ENCODE results near the gene SUN3.

SUN3 gene

DNA sequence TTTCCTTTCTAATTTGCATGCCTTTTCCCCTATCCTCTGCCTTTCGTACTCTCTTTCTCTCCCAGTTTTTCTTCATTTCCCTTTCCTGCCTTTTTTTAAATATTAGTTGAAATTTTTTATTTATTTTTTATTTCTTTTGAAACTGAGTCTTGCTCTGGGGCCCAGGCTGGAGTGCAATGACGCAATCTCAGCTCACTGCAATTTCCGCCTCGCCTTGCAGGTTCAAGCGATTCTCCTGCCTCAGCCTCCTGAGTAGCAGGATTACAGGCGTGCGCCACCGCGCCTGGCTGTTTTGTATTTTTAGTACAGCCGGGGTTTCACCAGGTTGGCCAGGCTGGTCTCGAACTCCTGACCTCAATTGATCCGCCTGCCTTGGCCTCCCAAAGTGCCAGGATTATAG is 29.5 kb downstream of the SUN3 start:
- H3K79me2 ChIP-seq (ENCODE audit: insufficient read depth, low read length): no peaks in the 10 kb centered on the region
- no peaks in the 10 kb centered on the region for H3K4me1 ChIP-seq (ENCODE audit: insufficient read depth, low read length, poor library complexity, severe bottlenecking)
- H3K9ac ChIP-seq (ENCODE audit: low read depth, low read length, poor library complexity, severe bottlenecking): no peak overlapping the region
- no peak overlapping the region for H3K4me3 ChIP-seq (ENCODE audit: low read length, poor library complexity, severe bottlenecking)
- H3K36me3 ChIP-seq (ENCODE audit: insufficient read depth, low read length): no peaks in the 10 kb centered on the region
- no peaks in the 10 kb centered on the region for H3K9me2 ChIP-seq (replicated peaks; ENCODE audit: low read depth, low read length)
- no peak overlapping the region for H3K4me2 ChIP-seq (ENCODE audit: low read depth, low read length, poor library complexity, severe bottlenecking)
- no peaks in the 10 kb centered on the region for H4K20me1 ChIP-seq (ENCODE audit: insufficient read depth, low read length, poor library complexity, severe bottlenecking)
- H2AFZ ChIP-seq (ENCODE audit: low read length): no peak overlapping the region
- no peaks in the 10 kb centered on the region for H3K9me3 ChIP-seq (ENCODE audit: insufficient read depth, low read depth, low read length)
- H3K27me3 ChIP-seq (ENCODE audit: insufficient read depth, low read length, poor library complexity, severe bottlenecking): no peaks in the 10 kb centered on the region
- TF ChIP-seq, protein P1, sequence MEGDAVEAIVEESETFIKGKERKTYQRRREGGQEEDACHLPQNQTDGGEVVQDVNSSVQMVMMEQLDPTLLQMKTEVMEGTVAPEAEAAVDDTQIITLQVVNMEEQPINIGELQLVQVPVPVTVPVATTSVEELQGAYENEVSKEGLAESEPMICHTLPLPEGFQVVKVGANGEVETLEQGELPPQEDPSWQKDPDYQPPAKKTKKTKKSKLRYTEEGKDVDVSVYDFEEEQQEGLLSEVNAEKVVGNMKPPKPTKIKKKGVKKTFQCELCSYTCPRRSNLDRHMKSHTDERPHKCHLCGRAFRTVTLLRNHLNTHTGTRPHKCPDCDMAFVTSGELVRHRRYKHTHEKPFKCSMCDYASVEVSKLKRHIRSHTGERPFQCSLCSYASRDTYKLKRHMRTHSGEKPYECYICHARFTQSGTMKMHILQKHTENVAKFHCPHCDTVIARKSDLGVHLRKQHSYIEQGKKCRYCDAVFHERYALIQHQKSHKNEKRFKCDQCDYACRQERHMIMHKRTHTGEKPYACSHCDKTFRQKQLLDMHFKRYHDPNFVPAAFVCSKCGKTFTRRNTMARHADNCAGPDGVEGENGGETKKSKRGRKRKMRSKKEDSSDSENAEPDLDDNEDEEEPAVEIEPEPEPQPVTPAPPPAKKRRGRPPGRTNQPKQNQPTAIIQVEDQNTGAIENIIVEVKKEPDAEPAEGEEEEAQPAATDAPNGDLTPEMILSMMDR (conservative IDR thresholded peaks at IDR 0.05; ENCODE audit: low read length): no peak
- TF ChIP-seq EZH2phosphoT487 (IDR thresholded peaks at IDR 0.05; ENCODE audit: borderline replicate concordance): no peak
- H3F3A ChIP-seq (ENCODE audit: low read depth): no peaks in the 10 kb centered on the region

DNA sequence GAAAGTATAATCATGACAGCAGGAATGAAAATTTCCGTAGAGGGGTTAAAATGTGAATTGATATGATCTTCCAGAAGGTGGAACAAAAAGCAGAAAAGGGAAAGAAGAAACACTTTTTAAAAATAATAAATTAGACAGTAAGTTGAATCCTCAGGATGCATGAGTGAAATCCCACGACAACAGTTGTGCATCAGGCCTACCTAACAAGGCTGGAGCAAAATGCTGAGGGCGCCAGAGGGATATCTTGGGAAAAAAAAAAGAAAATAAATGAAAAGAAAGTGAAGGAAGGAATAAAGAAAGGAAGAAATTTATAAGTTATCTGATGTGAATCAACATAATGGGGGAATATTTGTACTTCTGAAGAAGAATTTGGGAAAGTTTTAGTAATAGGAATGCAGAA is 36.5 kb downstream of the SUN3 start:
- Histone ChIP-seq H3F3A (ENCODE audit: low read depth) (no peaks in the 10 kb centered on the region), H3K9me2 (replicated peaks; ENCODE audit: low read depth, low read length) (no peaks in the 10 kb centered on the region), H3K4me2 (ENCODE audit: low read depth, low read length, poor library complexity, severe bottlenecking) (no peak overlapping the region), H3K9me3 (ENCODE audit: insufficient read depth, low read depth, low read length) (no peaks in the 10 kb centered on the region), H3K27me3 (ENCODE audit: insufficient read depth, low read length, poor library complexity, severe bottlenecking) (no peaks in the 10 kb centered on the region), H3K4me3 (ENCODE audit: low read length, poor library complexity, severe bottlenecking) (no peak overlapping the region), H2AFZ (ENCODE audit: low read length) (no peak overlapping the region), H3K36me3 (ENCODE audit: insufficient read depth, low read length) (no peaks in the 10 kb centered on the region), H3K4me1 (ENCODE audit: insufficient read depth, low read length, poor library complexity, severe bottlenecking) (no peaks in the 10 kb centered on the region), H3K9ac (ENCODE audit: low read depth, low read length, poor library complexity, severe bottlenecking) (no peak overlapping the region), H3K79me2 (ENCODE audit: insufficient read depth, low read length) (no peaks in the 10 kb centered on the region), H4K20me1 (ENCODE audit: insufficient read depth, low read length, poor library complexity, severe bottlenecking) (no peaks in the 10 kb centered on the region)
- TF ChIP-seq, protein P1 (conservative IDR thresholded peaks at IDR 0.05; ENCODE audit: low read length): no peak
- TF ChIP-seq EZH2phosphoT487 (IDR thresholded peaks at IDR 0.05; ENCODE audit: borderline replicate concordance): no peak

DNA sequence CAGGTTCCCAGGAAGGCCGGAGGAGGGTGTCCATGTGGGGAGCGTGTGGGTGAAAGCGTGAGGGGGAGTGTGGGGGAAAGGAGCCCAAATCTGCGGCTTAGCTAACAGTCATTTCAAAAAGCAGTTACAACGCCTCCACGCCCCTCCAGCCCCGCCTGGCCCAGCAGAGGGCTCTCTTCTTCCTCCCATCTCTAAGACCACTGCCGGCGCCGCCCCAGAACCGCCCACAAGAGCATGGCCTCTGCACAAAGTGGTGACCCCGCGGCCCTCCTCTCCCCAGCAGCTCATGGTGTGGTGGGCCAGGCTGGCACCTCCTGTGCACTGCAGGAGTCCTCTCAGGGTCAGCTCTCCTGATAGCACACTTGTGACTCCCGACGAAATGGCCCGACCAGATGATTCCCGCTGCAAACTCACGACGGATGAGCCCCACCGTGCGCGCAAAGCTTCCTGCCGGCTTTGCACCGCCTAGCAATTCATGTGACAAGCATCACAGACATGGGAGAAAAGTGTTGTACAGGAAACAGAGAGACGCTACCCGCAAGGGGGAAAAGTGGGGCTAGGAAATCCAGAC is 37.1 kb downstream of the SUN3 start:
- H3K9ac ChIP-seq (ENCODE audit: low read depth, low read length, poor library complexity, severe bottlenecking): no peak overlapping the region

More for the DNA sequence above, 37.1 kb downstream of the SUN3 start:
- TF ChIP-seq, protein P1 (conservative IDR thresholded peaks at IDR 0.05; ENCODE audit: low read length): no peak
- no peak for TF ChIP-seq EZH2phosphoT487 (IDR thresholded peaks at IDR 0.05; ENCODE audit: borderline replicate concordance)
- H3K9me2 ChIP-seq (replicated peaks; ENCODE audit: low read depth, low read length): no peaks in the 10 kb centered on the region
- no peaks in the 10 kb centered on the region for H3K4me1 ChIP-seq (ENCODE audit: insufficient read depth, low read length, poor library complexity, severe bottlenecking)
- H3F3A ChIP-seq (ENCODE audit: low read depth): no peaks in the 10 kb centered on the region
- H3K4me3 ChIP-seq (ENCODE audit: low read length, poor library complexity, severe bottlenecking): no peak overlapping the region
- H3K36me3 ChIP-seq (ENCODE audit: insufficient read depth, low read length): no peaks in the 10 kb centered on the region
- no peaks in the 10 kb centered on the region for H3K27me3 ChIP-seq (ENCODE audit: insufficient read depth, low read length, poor library complexity, severe bottlenecking)
- no peak overlapping the region for H2AFZ ChIP-seq (ENCODE audit: low read length)
- no peaks in the 10 kb centered on the region for H3K9me3 ChIP-seq (ENCODE audit: insufficient read depth, low read depth, low read length)
- no peaks in the 10 kb centered on the region for H4K20me1 ChIP-seq (ENCODE audit: insufficient read depth, low read length, poor library complexity, severe bottlenecking)
- no peaks in the 10 kb centered on the region for H3K79me2 ChIP-seq (ENCODE audit: insufficient read depth, low read length)
- H3K4me2 ChIP-seq (ENCODE audit: low read depth, low read length, poor library complexity, severe bottlenecking): no peak overlapping the region

All from Loucy (cell line).